WTC11 (cell line): ENCODE results near the gene SH3BP2. TPM values are rescaled to one million over a fixed set of nuclear protein-coding genes. Genes with fewer than 3 reads are reported as not detected.

Experiments used
- ATAC-seq: fragments of 200-7000 bp; cut with Tn5 transposase; 2 replicates; pipeline ENCODE4 v1.10.0; 2021; ENCODE audit warnings: mild to moderate bottlenecking, moderate library complexity
- CTCF ChIA-PET: fragments of 300-600 bp; sonication (Branson Sonifier 250); formaldehyde crosslinking; loops from one replicate; lab custom pipeline; 2021; ENCODE audit warnings: antibody characterized with exemption; lab: Charles Lee
- POLR2A ChIA-PET: fragments of 350-600 bp; sonication (Branson Sonifier 250); formaldehyde crosslinking; loops from one replicate; lab custom pipeline; 2021; ENCODE audit warnings: antibody characterized with exemption; lab: Charles Lee
- DNase-seq: peaks from one replicate; pipeline ENCODE4 v3.0.0; 2021; ENCODE audit warnings: low spot score
- H3K27ac Mint-ChIP-seq: 2 replicates; pipeline ENCODE4 v1.8.0; 2021; ENCODE audit warnings: mixed read lengths
- H3K27me3 Mint-ChIP-seq: 2 replicates; pipeline ENCODE4 v1.8.0; 2021; ENCODE audit warnings: low read depth, mild to moderate bottlenecking, moderate library complexity, mixed read lengths
- H3K36me3 Mint-ChIP-seq: 2 replicates; pipeline ENCODE4 v1.8.0; 2021; ENCODE audit warnings: mixed read lengths
- H3K4me1 Mint-ChIP-seq: 2 replicates; pipeline ENCODE4 v1.8.0; 2022; ENCODE audit warnings: mixed read lengths
- H3K4me3 Mint-ChIP-seq: 2 replicates; pipeline ENCODE4 v1.8.0; 2021; ENCODE audit warnings: mild to moderate bottlenecking, moderate library complexity, mixed read lengths
- H3K9me3 Mint-ChIP-seq: 2 replicates; pipeline ENCODE4 v1.8.0; 2021; ENCODE audit warnings: mixed read lengths
- ARID4B ChIP-seq: sonication (generic); formaldehyde crosslinking; IDR thresholded peaks from 2 replicates; pipeline ENCODE4 v1.8.0; 2023; ENCODE audit warnings: missing genetic modification reagents, mild to moderate bottlenecking, borderline replicate concordance
- FOXJ3 ChIP-seq: sonication (generic); formaldehyde crosslinking; IDR thresholded peaks from 2 replicates; pipeline ENCODE4 v1.9.0; 2021; ENCODE audit warnings: missing genetic modification reagents, mild to moderate bottlenecking, borderline replicate concordance
- FOXP1 ChIP-seq: sonication (generic); formaldehyde crosslinking; IDR thresholded peaks from 2 replicates; pipeline ENCODE4 v1.8.0; 2022; ENCODE audit warnings: missing genetic modification reagents, mild to moderate bottlenecking, moderate library complexity, borderline replicate concordance
- IRF1 ChIP-seq: sonication (generic); formaldehyde crosslinking; IDR thresholded peaks from 2 replicates; pipeline ENCODE4 v1.8.0; 2023; ENCODE audit warnings: missing genetic modification reagents
- NFYB ChIP-seq: sonication (generic); formaldehyde crosslinking; conservative IDR thresholded peaks from 2 replicates; pipeline ENCODE4 v1.8.0; 2022; ENCODE audit warnings: low read depth, missing genetic modification reagents
- PRRX2 ChIP-seq: fragments of 250-450 bp; sonication (Bioruptor Pico); IDR thresholded peaks from 2 replicates; pipeline ENCODE4 v1.8.0; 2021; ENCODE audit warnings: mild to moderate bottlenecking
- SP1 ChIP-seq: sonication (generic); formaldehyde crosslinking; conservative IDR thresholded peaks from 2 replicates; pipeline ENCODE4 v1.8.1; 2022; ENCODE audit warnings: missing genetic modification reagents
- ZNF416 ChIP-seq: fragments of 250-450 bp; sonication (Bioruptor Pico); IDR thresholded peaks from 2 replicates; pipeline ENCODE4 v1.9.0; 2021; ENCODE audit warnings: mild to moderate bottlenecking, inconsistent platforms
- total RNA-seq: library from RNA; stranded (reverse); gene quantifications from 3 replicates; pipeline ENCODE4 v1.2.3, GENCODE V29; 2021
- TF ChIP-seq, protein P1 (sequence below): sonication (generic); formaldehyde crosslinking; IDR thresholded peaks from 2 replicates; pipeline ENCODE4 v1.8.1; 2022; ENCODE audit warnings: low read depth, mild to moderate bottlenecking, moderate library complexity, missing genetic modification reagents, borderline replicate concordance
- TF ChIP-seq, protein P2 (sequence below): fragments of 250-450 bp; sonication (Bioruptor Pico); IDR thresholded peaks from 2 replicates; pipeline ENCODE4 v1.9.0; 2021; ENCODE audit warnings: mild to moderate bottlenecking, borderline replicate concordance
- TF ChIP-seq, protein P3 (sequence below): fragments of 250-450 bp; sonication (Bioruptor Pico); IDR thresholded peaks from 2 replicates; pipeline ENCODE4 v1.8.0; 2021; ENCODE audit warnings: mild to moderate bottlenecking

SH3BP2 gene
- total RNA-seq, 1 experiment from 2014 or later, result 49.1 TPM

DNA sequence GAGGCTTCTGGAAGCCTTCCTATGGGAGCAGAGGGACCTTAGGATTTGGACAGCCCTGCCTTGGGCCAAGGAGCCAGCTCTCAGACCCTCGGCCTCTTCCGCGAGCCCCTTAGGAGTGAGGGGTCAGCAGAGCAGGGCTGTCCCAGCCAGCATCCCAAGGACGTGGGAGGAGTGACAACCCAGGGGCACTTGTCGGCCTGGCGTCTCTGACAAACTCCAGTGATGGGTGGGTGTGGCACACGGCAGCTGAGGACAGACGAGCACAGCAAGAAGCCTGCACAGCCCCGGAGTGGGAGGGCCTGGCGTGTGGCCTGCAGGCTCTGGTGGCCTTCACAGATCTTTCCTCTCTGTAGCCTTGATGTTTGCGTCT, 25.2 kb upstream of the SH3BP2 start:
- H3K27ac Mint-ChIP-seq, result no peak overlapping the region

More for the DNA sequence above, 25.2 kb upstream of the SH3BP2 start:
- TF ChIP-seq FOXP1 (CRISPR knock-in tag) (no peak), PRRX2 (no peak), FOXJ3 (CRISPR knock-in tag) (no peak), IRF1 (CRISPR knock-in tag) (no peak), ZNF416 (no peak), ARID4B (no peak), NFYB (CRISPR knock-in tag) (no peak), SP1 (CRISPR knock-in tag) (no peak)
- TF ChIP-seq, protein P1, sequence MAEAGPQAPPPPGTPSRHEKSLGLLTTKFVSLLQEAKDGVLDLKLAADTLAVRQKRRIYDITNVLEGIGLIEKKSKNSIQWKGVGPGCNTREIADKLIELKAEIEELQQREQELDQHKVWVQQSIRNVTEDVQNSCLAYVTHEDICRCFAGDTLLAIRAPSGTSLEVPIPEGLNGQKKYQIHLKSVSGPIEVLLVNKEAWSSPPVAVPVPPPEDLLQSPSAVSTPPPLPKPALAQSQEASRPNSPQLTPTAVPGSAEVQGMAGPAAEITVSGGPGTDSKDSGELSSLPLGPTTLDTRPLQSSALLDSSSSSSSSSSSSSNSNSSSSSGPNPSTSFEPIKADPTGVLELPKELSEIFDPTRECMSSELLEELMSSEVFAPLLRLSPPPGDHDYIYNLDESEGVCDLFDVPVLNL (CRISPR knock-in tag), result no peak
- TF ChIP-seq, protein P2, sequence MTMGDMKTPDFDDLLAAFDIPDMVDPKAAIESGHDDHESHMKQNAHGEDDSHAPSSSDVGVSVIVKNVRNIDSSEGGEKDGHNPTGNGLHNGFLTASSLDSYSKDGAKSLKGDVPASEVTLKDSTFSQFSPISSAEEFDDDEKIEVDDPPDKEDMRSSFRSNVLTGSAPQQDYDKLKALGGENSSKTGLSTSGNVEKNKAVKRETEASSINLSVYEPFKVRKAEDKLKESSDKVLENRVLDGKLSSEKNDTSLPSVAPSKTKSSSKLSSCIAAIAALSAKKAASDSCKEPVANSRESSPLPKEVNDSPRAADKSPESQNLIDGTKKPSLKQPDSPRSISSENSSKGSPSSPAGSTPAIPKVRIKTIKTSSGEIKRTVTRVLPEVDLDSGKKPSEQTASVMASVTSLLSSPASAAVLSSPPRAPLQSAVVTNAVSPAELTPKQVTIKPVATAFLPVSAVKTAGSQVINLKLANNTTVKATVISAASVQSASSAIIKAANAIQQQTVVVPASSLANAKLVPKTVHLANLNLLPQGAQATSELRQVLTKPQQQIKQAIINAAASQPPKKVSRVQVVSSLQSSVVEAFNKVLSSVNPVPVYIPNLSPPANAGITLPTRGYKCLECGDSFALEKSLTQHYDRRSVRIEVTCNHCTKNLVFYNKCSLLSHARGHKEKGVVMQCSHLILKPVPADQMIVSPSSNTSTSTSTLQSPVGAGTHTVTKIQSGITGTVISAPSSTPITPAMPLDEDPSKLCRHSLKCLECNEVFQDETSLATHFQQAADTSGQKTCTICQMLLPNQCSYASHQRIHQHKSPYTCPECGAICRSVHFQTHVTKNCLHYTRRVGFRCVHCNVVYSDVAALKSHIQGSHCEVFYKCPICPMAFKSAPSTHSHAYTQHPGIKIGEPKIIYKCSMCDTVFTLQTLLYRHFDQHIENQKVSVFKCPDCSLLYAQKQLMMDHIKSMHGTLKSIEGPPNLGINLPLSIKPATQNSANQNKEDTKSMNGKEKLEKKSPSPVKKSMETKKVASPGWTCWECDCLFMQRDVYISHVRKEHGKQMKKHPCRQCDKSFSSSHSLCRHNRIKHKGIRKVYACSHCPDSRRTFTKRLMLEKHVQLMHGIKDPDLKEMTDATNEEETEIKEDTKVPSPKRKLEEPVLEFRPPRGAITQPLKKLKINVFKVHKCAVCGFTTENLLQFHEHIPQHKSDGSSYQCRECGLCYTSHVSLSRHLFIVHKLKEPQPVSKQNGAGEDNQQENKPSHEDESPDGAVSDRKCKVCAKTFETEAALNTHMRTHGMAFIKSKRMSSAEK (CRISPR knock-in tag), result no peak
- TF ChIP-seq, protein P3, sequence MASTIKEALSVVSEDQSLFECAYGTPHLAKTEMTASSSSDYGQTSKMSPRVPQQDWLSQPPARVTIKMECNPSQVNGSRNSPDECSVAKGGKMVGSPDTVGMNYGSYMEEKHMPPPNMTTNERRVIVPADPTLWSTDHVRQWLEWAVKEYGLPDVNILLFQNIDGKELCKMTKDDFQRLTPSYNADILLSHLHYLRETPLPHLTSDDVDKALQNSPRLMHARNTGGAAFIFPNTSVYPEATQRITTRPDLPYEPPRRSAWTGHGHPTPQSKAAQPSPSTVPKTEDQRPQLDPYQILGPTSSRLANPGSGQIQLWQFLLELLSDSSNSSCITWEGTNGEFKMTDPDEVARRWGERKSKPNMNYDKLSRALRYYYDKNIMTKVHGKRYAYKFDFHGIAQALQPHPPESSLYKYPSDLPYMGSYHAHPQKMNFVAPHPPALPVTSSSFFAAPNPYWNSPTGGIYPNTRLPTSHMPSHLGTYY (CRISPR knock-in tag), result no peak
- POLR2A ChIA-PET, result interaction anchor here (1.2 kb wide), 1 partner anchor 15 kb away, joined by 3 read pairs; no protein-coding TSS in a partner anchor
- CTCF ChIA-PET, result interaction anchor here (0.6 kb wide), 1 partner anchor 66 kb away, joined by 3 read pairs; no protein-coding TSS in a partner anchor
- DNase-seq (no peak), ATAC-seq (no peak)
- Mint-ChIP-seq H3K36me3 (no peaks in the 10 kb centered on the region), H3K4me3 (no peak overlapping the region), H3K4me1 (peaks cover 26% of the 10 kb centered on the region), H3K27me3 (peaks cover 6% of the 10 kb centered on the region; the same call in 1 of the 2 replicates), H3K9me3 (peaks cover 16% of the 10 kb centered on the region)
